K562 (cell line): ENCODE results near the gene JUP. TPM values are rescaled to one million over a fixed set of nuclear protein-coding genes. Genes with fewer than 3 reads are reported as not detected.

Experiments
- ARNT ChIP-seq, 2 experiments: fragments of 450-650 bp; IDR thresholded peaks; 2 replicates each; pipeline ENCODE4 v1.6.1; 2016; ENCODE audit warnings: mild to moderate bottlenecking in 1 of 2
- ATF2 ChIP-seq: sonication (generic); formaldehyde crosslinking; IDR thresholded peaks from 2 replicates; pipeline ENCODE4 v1.8.1; 2022; ENCODE audit warnings: missing genetic modification reagents
- ETV5 ChIP-seq: sonication (generic); formaldehyde crosslinking; IDR thresholded peaks from 2 replicates; pipeline ENCODE4 v1.4.0; 2020; ENCODE audit warnings: low read depth, mild to moderate bottlenecking, missing genetic modification reagents
- ETV6 ChIP-seq, 3 experiments: fragments of 150-350 bp in 1 of 3; sonication (generic) in 1 of 3; formaldehyde crosslinking in 1 of 3; IDR thresholded peaks; 2 replicates each; pipeline versions ENCODE4 v1.6.1 to v1.8.0; 2014 to 2022; ENCODE audit warnings: borderline replicate concordance in 2 of 3, low read depth in 2 of 3, antibody characterized with exemption in 1 of 3, low read length in 1 of 3, mild to moderate bottlenecking in 1 of 3, missing genetic modification reagents in 1 of 3
- FOXA3 ChIP-seq, 2 experiments: fragments of 450-650 bp in 1 of 2; sonication (generic) in 1 of 2; formaldehyde crosslinking; IDR thresholded peaks in 1 of 2; conservative IDR thresholded peaks in 1 of 2; 2 replicates each; pipeline versions ENCODE4 v1.4.0 to v1.8.0; 2020 to 2022; ENCODE audit warnings: mild to moderate bottlenecking in 2 of 2, missing genetic modification reagents in 1 of 2
- GTF2F1 ChIP-seq: IDR thresholded peaks from 2 replicates; pipeline ENCODE4 v1.6.1; 2011; ENCODE audit warnings: low read depth, low read length, improper control_type of control experiment
- HNRNPH1 ChIP-seq: fragments of 200-400 bp; formaldehyde crosslinking; optimal IDR thresholded peaks from 2 replicates; pipeline ENCODE3; 2017; ENCODE audit warnings: low read depth, mild to moderate bottlenecking, low read length, moderate library complexity
- KLF10 ChIP-seq: fragments of 250-450 bp; sonication (Bioruptor Pico); IDR thresholded peaks from 2 replicates; pipeline ENCODE4 v1.6.1; 2021; ENCODE audit warnings: matching md5 sums
- NELFE ChIP-seq: IDR thresholded peaks from 2 replicates; pipeline ENCODE4 v1.6.1; 2011; ENCODE audit warnings: mild to moderate bottlenecking; ENCODE audit not compliant: insufficient read depth, insufficient read length
- NR2F6 ChIP-seq: fragments of 450-650 bp; formaldehyde crosslinking; IDR thresholded peaks from 2 replicates; pipeline ENCODE4 v1.4.0; 2020; ENCODE audit warnings: mild to moderate bottlenecking
- RBM15 ChIP-seq: fragments of 200-400 bp; formaldehyde crosslinking; IDR thresholded peaks from 2 replicates; pipeline ENCODE4 v1.6.1; 2018; ENCODE audit warnings: mild to moderate bottlenecking, low read length, moderate library complexity; ENCODE audit not compliant: insufficient read depth
- RBM22 ChIP-seq: fragments of 200-400 bp; formaldehyde crosslinking; IDR thresholded peaks from 2 replicates; pipeline ENCODE4 v1.6.1; 2018; ENCODE audit warnings: low read length, low read depth; ENCODE audit not compliant: poor library complexity, severe bottlenecking
- SREBF1 ChIP-seq: fragments of 150-350 bp; IDR thresholded peaks from 2 replicates; pipeline ENCODE4 v1.6.1; 2014; ENCODE audit warnings: antibody characterized with exemption, low read depth, low read length, borderline replicate concordance
- STAT5A ChIP-seq: IDR thresholded peaks from 2 replicates; pipeline ENCODE4 v1.6.1; 2012; ENCODE audit warnings: low read length, inconsistent platforms, borderline replicate concordance
- TEAD4 ChIP-seq, 2 experiments: sonication (generic) in 1 of 2; formaldehyde crosslinking in 1 of 2; IDR thresholded peaks; 2 replicates each; pipeline versions ENCODE4 v1.6.1 to v1.8.0; 2012 to 2022; ENCODE audit warnings: borderline replicate concordance in 1 of 2, inconsistent platforms in 1 of 2, low read length in 1 of 2, mild to moderate bottlenecking in 1 of 2, missing genetic modification reagents in 1 of 2
- XRCC3 ChIP-seq: fragments of 450-650 bp; IDR thresholded peaks from 2 replicates; pipeline ENCODE4 v1.6.1; 2017; ENCODE audit warnings: mild to moderate bottlenecking, moderate library complexity
- XRCC5 ChIP-seq: fragments of 200-400 bp; formaldehyde crosslinking; IDR thresholded peaks from 2 replicates; pipeline ENCODE4 v1.6.1; 2017; ENCODE audit warnings: low read depth, mild to moderate bottlenecking, low read length
- ZEB2 ChIP-seq: fragments of 450-650 bp; IDR thresholded peaks from 2 replicates; pipeline ENCODE4 v1.6.1; 2016
- ZMIZ1 ChIP-seq, 2 experiments: fragments of 150-350 bp in 1 of 2; IDR thresholded peaks; 2 replicates each; pipeline ENCODE4 v1.6.1; 2012 to 2016; ENCODE audit warnings: low read depth in 2 of 2, low read length in 2 of 2, mild to moderate bottlenecking in 1 of 2, moderate library complexity in 1 of 2
- ZNF717 ChIP-seq: fragments of 250-450 bp; sonication (Bioruptor Pico); IDR thresholded peaks from 2 replicates; pipeline ENCODE4 v1.5.0; 2021
- polyA plus RNA-seq, 8 experiments: library from polyadenylated mRNA; depleted of rRNA in 4 of 8; stranded (reverse) in 5 of 8; unstranded in 3 of 8; fragments of >200 nt; fragmentation: Nextera tagmentation in 2 of 8; fragmentation: Illumina TruSeq in 1 of 8; extraction: Ambion mirVana in 2 of 8; extraction: Trizol in 1 of 8; gene quantifications; 2 replicates each; pipeline versions ENCODE4 v1.2.1 to v1.2.3, GENCODE V29; 2011 to 2014; ENCODE audit warnings: inconsistent platforms in 1 of 8, missing spikeins in 1 of 8
- total RNA-seq, 7 experiments: library from RNA; depleted of rRNA in 6 of 7; stranded (reverse); fragments of >200 nt in 6 of 7; fragmentation: Illumina TruSeq in 2 of 7; extraction: Trizol in 2 of 7; gene quantifications; 2 replicates each; pipeline versions ENCODE4 v1.2.1 to v1.2.3, GENCODE V29; 2011 to 2021; ENCODE audit warnings: low replicate concordance in 1 of 7

The JUP gene
- total and polyA plus RNA-seq, 9 of the 15 experiments (the other 6 are each of a cell fraction or from before 2014, with no cell fraction given) = 6.4 to 177 (median 31.2) TPM

GRCh38 chr17:41792845-41793783 lies 6.6 kb upstream of the JUP start (continued):
- TF ChIP-seq ZMIZ1 (IDR thresholded peaks at IDR 0.05; ENCODE audit: low read depth in 2 of 2, low read length in 2 of 2) = no peak
- TF ChIP-seq TEAD4 (IDR thresholded peaks at IDR 0.05; ENCODE audit: low read length) = peak; percentile 83
- no peak for TF ChIP-seq TEAD4 (CRISPR knock-in tag; IDR thresholded peaks at IDR 0.05; ENCODE audit: borderline replicate concordance)
- TF ChIP-seq STAT5A = no peak
- TF ChIP-seq ZNF717 (CRISPR knock-in tag) = no peak
- TF ChIP-seq ETV5 (CRISPR knock-in tag) = peak; percentile 64; the same call in 1 of the 2 replicates
- no peak for TF ChIP-seq FOXA3 (CRISPR knock-in tag; conservative IDR thresholded peaks at IDR 0.05 in 1 of 2, IDR thresholded peaks at IDR 0.05 in 1 of 2)
- no peak for TF ChIP-seq RBM22
- no peak for TF ChIP-seq HNRNPH1
- no peak for TF ChIP-seq NR2F6 (CRISPR knock-in tag)
- no peak for TF ChIP-seq RBM15
- 0 out of 4 replicates have a peak, but pooled peaks of 1 of the 2 experiments have one; percentile 33 for TF ChIP-seq ETV6 (IDR thresholded peaks at IDR 0.05; ENCODE audit: borderline replicate concordance in 1 of 2, low read depth in 2 of 2, low read length in 1 of 2)
- TF ChIP-seq ETV6 (CRISPR knock-in tag; IDR thresholded peaks at IDR 0.05; ENCODE audit: borderline replicate concordance) = no peak
- TF ChIP-seq ZEB2 = peak; percentile 35; the same call in 1 of the 2 replicates
- no peak for TF ChIP-seq KLF10
- no peak for TF ChIP-seq NELFE
- TF ChIP-seq ARNT (IDR thresholded peaks at IDR 0.05) = 0 out of 4 replicates have a peak, but pooled peaks of 1 of the 2 experiments have one; percentile 56
- no peak for TF ChIP-seq ATF2 (CRISPR knock-in tag)
- TF ChIP-seq GTF2F1 = no peak; the same call in 1 of the 2 replicates
- no peak for TF ChIP-seq XRCC5
- no peak for TF ChIP-seq SREBF1
- TF ChIP-seq XRCC3 = no peak
